Germinal center (tissue), 1 donor: ENCODE data around the gene PTH2R.
A peak's percentile ranks its signal among the peaks of the same experiment; 100 is the strongest.
"Not testable (repeated sequence)": the region's sequence is repeated elsewhere in the genome, so short reads cannot be mapped to it uniquely, and the experiment has no call there.

Source experiments
- DNase-seq: peaks from one replicate; pipeline ENCODE4 v3.0.0; 2012; ENCODE audit warnings: mixed read lengths, low spot score

PTH2R gene

DNA sequence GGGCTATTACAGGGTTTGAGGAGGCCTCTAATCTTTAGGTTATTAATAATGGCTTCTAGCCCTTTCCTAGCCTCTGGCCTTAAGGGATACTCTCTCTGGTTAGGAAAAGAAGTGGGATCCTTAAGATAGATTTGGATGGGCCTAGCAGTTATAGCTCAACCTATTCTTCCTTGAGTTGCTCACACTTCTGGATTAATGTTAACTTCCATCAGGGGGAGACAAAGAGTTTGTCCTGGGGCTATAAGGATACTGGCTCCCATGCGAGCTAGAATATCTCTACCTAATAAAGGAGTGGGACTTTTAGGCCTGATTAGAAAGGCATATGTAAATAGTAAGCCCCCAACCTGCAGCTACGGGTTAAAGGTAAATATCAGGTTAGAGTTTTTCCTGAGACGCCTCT lies 14.3 kb upstream of the PTH2R start:
- DNase-seq, result no peak

DNA sequence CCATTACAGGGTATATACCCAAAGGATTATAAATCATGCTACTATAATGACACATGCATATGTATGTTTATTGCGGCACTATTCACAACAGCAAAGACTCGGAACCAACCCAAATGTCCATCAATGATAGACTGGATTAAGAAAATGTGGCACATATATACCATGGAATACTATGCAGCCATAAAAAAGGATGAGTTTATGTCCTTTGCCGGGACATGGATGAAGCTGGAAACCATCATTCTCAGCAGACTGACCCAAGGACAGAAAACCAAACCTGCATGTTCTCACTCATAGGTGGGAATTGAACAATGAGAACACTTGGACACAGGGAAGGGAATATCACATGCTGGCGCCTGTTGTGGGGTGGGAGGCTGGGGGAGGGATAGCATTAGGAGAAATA lies 9.8 kb upstream of the PTH2R start:
- not testable (repeated sequence) for DNase-seq

- no peak for DNase-seq
These were observed 7.4 kb upstream of the PTH2R start for GRCh38 chr2:208399201-208399600.

DNA sequence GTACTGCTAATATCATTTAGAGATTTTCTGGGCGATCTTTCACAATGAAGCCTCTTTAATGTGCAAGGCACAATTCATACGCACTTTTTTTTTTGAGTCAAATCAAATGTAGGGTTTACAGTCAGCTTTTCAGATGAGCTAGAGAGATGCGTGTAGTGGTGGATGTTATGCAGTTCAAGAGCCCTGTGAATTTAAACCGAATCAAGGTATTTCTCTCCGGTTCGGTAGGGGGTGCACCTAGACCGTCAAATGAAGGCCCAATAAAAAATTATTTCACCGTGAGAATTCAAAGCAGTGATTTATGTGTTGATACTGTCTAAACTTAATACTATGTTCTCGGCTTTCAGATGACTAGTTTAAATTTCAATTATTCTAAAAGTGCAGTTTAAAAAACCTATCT lies 1.1 kb downstream of the PTH2R start:
- no peak for DNase-seq

GRCh38 chr2:208413931-208414330 lies 7.3 kb downstream of the PTH2R start:
- DNase-seq, result no peak

- no peak for DNase-seq
These were observed 8.7 kb downstream of the PTH2R start for GRCh38 chr2:208415255-208415654.

GRCh38 chr2:208415897-208416296 lies 9.3 kb downstream of the PTH2R start:
- DNase-seq, result no peak

DNA sequence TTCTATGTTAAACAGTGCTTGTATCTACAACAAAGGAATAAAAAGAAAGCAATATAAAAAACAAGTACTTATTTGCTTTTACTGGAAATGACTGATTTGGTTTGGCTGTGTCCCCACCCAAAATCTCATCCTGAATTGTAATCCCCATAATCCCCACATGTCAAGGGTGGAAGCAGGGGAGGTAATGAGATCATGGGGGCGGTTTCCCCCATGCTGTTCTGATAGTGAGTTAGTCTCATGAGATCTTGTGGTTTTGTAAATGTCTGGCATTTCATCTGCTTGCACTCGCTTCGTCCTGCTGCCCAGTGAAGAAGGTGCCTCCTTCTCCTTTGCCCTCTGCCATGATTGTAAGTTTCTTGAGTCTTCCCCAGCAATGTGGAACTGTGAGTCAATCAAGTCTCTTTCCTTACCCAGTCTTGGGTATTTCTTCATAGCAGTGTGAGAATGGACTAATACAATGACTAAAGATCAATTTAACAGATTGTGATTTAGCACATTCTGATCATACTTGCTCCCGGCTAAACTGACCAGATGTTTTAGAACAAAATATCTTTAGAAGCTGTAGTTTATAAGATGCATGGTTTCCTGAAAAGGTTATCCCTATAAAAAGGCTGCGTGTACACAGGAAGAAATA lies 19.9 kb downstream of the PTH2R start:
- no peak for DNase-seq

DNA sequence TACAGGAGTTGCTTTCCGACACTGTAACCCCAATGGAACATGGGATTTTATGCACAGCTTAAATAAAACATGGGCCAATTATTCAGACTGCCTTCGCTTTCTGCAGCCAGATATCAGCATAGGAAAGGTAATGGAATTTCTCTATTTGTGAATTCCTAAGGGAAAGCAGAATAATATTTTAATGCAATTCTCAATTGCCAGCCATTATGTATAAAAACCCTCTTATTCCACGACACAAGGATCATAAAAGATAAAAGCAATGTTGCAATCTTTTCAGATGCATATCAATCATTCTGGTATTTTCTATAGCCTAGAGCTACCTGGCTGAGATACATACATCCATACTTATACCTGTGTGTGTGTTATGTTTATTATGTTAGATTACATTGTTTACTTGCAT lies 31.2 kb downstream of the PTH2R start:
- no peak for DNase-seq

DNA sequence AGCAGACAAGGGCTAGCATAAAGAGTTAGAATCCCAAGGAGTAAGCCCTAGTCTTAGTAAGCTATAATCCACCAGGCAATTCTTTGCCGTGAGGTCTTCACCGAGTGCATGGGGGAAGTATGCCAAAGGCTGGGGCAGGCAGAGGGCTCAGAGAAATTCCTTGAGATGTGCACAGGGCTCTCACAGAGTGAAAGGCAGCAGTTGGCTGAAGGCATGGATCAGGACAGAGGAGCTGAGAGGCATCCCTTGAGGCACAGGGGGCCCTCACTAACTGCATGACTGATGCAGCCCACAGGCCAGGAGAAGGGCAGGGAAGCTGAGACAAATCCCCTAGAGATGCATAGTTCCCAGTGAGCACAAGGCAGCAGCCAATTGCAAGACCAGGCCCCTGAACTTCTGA lies 34.1 kb downstream of the PTH2R start:
- no peak for DNase-seq

DNA sequence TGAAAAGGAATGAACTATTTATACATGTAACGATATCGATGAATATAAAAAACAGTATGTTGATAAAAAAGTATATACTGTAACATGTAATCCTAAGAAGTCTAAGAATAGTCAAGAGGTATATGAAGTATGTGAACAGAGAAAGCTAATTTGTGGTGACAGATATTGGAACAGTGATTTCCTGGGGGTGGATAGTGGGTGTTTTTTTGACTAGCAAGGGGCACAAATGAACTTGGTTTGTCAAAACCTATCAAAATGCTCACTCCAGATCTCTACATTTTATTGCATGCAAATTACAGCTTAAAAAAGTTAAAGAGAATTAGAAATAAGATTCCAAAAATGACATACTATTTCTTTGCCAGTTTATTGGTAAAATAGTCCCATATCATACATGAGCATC lies 35.4 kb downstream of the PTH2R start:
- no peak for DNase-seq

- DNase-seq, result not testable (repeated sequence)
These were observed 40.9 kb downstream of the PTH2R start for GRCh38 chr2:208447447-208447846.

- no peak for DNase-seq
These were observed 44.5 kb downstream of the PTH2R start for GRCh38 chr2:208451061-208451460.

DNA sequence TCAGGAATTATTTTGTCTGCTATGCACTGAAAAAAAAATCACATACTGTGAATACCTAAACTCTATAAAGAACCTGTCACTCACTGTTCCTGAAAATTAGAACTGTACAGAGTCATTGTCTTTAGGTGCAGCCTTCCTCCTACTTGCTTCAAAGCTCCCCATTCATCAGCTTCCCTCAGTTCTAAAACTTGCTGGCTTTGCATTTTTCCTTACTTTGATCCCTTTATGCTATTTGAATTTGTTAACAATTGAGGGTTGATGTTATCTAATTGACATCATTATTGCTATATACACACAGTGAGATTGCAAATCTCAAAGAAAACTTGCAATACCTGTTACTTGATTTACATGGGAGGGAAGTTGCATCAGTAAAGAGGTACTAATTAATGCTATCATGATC lies 48.3 kb downstream of the PTH2R start:
- no peak for DNase-seq

GRCh38 chr2:208463721-208464120 lies 57.1 kb downstream of the PTH2R start:
- DNase-seq, result no peak

- no peak for DNase-seq
These were observed 57.6 kb downstream of the PTH2R start for GRCh38 chr2:208464205-208464604.

DNA sequence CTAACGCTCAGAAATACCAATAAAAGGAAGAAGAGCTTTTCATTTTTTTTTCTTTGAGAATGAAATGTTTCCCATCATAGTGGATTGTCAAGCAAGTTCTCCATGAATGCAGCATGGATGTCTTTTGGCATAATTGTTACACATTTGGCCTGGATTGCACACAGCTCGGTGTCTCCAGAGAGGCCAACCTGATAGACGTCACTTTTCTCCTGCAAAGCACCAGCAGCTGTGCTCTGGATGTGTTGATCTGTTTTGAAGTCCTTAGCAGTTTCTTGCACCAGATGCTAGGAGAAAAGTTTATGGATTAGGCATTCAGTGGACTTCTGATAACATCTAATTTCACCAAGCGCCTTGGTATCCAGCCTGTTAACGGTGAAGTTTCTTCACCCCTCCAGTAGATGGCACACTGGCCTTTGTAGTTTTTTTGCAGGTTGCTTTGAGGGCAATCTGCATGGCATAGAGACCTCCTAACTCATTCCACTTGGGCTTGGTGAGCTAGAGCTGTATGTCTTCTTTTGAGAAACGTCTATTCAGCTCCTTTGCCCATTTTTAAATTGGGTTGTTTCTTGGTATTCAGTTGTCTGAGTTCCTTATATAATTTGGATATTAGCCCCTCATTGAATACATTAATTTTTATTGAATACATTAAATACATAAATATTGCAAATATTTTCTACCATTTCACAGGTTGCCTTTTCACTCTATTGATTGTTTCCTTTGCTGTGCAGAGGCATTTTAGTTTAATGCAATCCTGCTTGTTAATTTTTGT lies 59.7 kb downstream of the PTH2R start:
- peak; percentile 16 for DNase-seq

- DNase-seq, result no peak
These were observed 60.3 kb downstream of the PTH2R start for GRCh38 chr2:208466920-208467298.

GRCh38 chr2:208467564-208467963 lies 61.0 kb downstream of the PTH2R start:
- DNase-seq, result no peak

- DNase-seq, result no peak
These were observed 71.1 kb downstream of the PTH2R start for GRCh38 chr2:208477741-208478140.

GRCh38 chr2:208479342-208479741 lies 72.8 kb downstream of the PTH2R start:
- no peak for DNase-seq

DNA sequence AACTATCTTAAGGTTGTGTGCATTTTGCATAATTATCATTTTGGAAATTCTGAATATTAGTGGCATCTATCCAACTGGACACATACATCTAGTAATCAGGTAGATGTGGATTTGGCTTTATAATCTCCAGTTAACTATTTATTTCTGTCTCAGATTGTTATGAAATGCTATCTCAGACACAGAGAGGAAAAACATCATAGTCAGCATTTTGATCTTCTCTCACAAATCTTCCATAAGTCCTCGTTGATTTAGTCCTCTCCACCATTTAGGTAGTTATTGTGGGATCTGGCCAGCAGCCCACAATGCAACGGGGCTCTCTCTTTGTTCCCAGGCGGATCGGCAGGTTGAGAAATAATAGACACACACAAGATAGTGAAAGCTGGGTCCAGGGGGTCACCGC lies 75.4 kb downstream of the PTH2R start:
- DNase-seq, result not testable (repeated sequence)

GRCh38 chr2:208482453-208483015 lies 75.9 kb downstream of the PTH2R start:
- not testable (repeated sequence) for DNase-seq

DNA sequence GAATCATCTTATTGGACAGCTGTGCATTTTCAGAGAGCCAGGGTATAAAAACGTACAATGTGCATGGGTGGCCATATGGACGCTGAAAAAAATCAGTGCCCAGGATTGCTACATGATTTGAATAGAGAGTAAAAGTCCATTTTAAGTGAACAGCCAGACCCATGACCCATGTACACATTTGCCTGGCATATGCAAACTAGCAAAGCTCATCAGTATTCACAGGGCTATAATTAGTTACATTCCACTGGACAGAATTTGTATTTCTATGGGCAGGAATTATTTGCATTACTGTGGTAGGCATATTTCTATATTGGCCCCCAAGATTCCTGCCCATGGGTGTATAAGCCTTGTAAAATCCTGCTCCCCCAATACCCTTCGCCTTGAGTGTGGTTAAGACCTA lies 78.8 kb downstream of the PTH2R start:
- DNase-seq, result no peak
